DND-41 (cell line): ENCODE measurements around the gene MTCH2.

Experiments used
- CTCF ChIP-seq: IDR thresholded peaks from 2 replicates; pipeline ENCODE4 v1.5.1; 2012; ENCODE audit warnings: borderline replicate concordance, low read length, moderate library complexity, mild to moderate bottlenecking; ENCODE audit not compliant: poor library complexity, severe bottlenecking; ENCODE audit errors: extremely low read depth
- EZH2 ChIP-seq: IDR thresholded peaks from 3 replicates; pipeline ENCODE4 v1.6.1; 2012; ENCODE audit warnings: borderline replicate concordance, low read depth, mild to moderate bottlenecking, moderate library complexity, low read length, inconsistent platforms; ENCODE audit not compliant: severe bottlenecking

GRCh38 chr11:47595967-47596366 is 46.4 kb downstream of the MTCH2 start:
- TF ChIP-seq CTCF (no peak), EZH2 (no peak)
